Measurements from ENCODE around the gene BSDC1.

DNA sequence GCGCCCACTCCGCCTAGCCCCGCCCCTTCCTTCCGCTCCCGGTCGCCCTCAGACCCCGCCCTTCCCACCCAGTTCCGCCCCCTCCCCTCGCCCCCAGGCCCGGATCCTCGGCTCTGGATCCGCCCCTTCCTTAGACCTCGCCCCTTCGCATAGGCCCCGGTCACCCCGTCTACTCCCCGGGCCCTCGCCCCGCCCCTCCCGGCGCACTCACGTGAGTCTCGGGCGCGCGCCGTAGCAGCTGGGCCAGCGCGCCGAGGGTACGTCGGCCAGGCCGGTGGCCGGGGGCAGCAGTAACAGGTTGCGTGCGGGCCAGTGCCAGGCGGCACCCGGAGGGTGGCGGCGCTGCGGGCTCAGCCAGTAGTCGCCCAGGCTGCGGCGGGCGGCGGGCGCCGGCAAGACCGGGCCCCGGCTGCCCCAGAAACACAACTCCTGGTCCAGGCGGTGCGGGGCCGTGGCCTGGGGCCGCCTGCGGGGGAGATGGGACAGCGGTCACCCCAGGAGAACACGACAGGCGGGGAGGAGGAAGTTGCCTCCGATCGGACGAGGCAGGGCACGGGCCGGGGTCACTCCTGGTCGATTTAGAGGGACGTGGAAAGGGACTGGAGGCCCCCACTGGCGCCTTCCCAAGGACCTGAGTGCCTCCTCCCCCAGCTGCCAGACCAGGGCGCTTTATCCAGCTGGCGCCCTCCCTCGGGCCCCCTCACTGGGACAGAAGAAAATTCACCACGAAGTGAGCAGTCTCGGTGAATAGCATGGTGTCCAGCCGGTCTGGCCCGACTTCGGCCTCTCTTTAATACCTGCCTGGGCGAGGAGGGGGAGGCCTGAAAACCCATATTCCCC is 42.6 kb downstream of the BSDC1 start:
- TF ChIP-seq, protein P1, sequence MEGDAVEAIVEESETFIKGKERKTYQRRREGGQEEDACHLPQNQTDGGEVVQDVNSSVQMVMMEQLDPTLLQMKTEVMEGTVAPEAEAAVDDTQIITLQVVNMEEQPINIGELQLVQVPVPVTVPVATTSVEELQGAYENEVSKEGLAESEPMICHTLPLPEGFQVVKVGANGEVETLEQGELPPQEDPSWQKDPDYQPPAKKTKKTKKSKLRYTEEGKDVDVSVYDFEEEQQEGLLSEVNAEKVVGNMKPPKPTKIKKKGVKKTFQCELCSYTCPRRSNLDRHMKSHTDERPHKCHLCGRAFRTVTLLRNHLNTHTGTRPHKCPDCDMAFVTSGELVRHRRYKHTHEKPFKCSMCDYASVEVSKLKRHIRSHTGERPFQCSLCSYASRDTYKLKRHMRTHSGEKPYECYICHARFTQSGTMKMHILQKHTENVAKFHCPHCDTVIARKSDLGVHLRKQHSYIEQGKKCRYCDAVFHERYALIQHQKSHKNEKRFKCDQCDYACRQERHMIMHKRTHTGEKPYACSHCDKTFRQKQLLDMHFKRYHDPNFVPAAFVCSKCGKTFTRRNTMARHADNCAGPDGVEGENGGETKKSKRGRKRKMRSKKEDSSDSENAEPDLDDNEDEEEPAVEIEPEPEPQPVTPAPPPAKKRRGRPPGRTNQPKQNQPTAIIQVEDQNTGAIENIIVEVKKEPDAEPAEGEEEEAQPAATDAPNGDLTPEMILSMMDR (conservative IDR thresholded peaks at IDR 0.05 in 1 of 2, IDR thresholded peaks at IDR 0.05 in 1 of 2; ENCODE audit: low read depth in 1 of 2, low read length in 2 of 2), result no peak
- no peak for TF ChIP-seq EZH2 (IDR thresholded peaks at IDR 0.05; ENCODE audit: low read length, missing control alignments)

All from fibroblast of lung (primary cell).